Measurements from ENCODE around the gene KAZN.

Gene KAZN

DNA sequence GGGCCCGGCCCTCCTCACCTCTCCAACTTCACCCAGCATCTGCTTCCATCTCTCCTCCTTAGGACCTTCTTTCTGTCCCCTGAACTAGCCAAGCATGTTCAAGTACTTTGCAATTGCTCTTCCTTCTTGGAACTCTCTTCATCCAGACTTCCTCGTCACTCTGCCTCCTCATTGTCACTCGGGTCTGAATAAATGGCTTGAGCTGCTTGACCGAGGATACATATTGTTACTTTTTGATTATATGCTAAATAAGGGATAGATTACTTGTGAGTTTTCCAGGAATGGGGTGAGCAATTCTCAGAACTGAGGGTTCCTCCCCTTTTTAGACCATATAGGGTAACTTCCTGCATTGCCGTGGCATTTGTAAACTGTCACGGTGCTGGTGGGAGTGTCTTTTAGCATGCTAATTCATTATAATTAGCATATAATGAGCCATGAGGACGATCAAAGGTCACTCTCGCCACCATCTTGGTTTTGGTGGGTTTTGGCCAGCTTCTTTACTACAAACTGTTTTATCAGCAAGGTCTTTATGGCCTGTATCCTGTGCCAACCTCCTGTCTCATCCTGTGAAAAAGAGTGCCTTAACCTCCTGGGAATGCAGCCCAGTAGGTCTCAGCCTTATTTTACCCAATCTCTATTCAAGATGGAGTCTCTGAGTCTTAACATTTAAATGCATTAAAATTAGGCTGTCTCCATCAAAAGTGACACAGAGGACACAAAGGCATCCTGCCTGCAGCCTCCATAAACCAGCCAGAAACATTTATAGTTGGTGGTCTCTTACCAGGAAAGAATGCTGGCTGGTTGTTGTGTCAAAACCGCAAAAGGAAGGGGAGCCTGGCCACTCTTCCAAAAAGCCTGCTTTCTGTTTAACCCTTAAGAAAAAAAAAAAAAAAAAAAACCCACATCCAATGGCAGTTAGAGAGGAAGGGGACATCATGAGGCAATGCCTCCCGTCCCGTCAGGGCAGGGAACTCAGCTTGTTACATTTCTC is 179.3 kb downstream of the KAZN start:
- DNase-seq, result no peak

GRCh38 chr1:14778541-14778897 is 180.0 kb downstream of the KAZN start:
- no peak for DNase-seq

GRCh38 chr1:14778898-14779865 is 180.7 kb downstream of the KAZN start:
- DNase-seq, result peak in 1 of 2 experiments; percentile 17

- no peak for DNase-seq
Measured at GRCh38 chr1:14780271-14780670, 181.8 kb downstream of the KAZN start.

DNA sequence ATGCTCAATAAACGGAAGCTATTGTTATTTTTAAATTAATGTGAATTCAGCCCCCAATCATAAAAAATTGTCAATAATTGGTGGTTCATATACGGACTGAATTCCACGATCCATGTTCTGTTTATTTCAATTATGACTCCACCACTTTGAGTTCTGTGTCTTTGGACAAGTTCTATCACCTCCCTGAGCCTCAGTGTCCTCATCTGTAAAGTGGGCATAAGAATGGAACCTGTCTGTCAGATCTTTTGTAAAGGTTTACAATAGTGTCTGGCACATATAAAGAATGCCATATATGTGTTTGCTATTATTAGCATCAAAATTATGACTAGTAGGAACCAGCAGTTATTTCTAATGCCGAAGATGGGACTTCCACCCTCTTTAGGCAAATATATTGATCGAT is 183.3 kb downstream of the KAZN start:
- DNase-seq, result no peak

- no peak for DNase-seq
Measured at GRCh38 chr1:14782741-14783591, 184.5 kb downstream of the KAZN start.

DNA sequence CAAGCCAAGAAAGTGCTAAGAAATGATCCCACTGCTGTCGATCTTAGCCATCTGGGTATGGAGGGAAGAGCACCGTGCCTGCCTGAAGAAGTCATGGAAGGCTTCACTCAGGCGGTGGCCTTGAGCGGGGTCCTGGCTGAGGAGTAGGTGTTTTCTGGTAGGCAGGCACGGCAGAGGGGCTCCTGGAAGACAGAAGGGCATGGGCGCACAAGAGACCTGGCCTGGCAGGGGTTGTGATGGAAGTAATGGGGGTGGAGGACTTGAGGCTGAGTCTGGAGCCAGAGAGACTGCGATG is 185.1 kb downstream of the KAZN start:
- DNase-seq, result no peak

DNA sequence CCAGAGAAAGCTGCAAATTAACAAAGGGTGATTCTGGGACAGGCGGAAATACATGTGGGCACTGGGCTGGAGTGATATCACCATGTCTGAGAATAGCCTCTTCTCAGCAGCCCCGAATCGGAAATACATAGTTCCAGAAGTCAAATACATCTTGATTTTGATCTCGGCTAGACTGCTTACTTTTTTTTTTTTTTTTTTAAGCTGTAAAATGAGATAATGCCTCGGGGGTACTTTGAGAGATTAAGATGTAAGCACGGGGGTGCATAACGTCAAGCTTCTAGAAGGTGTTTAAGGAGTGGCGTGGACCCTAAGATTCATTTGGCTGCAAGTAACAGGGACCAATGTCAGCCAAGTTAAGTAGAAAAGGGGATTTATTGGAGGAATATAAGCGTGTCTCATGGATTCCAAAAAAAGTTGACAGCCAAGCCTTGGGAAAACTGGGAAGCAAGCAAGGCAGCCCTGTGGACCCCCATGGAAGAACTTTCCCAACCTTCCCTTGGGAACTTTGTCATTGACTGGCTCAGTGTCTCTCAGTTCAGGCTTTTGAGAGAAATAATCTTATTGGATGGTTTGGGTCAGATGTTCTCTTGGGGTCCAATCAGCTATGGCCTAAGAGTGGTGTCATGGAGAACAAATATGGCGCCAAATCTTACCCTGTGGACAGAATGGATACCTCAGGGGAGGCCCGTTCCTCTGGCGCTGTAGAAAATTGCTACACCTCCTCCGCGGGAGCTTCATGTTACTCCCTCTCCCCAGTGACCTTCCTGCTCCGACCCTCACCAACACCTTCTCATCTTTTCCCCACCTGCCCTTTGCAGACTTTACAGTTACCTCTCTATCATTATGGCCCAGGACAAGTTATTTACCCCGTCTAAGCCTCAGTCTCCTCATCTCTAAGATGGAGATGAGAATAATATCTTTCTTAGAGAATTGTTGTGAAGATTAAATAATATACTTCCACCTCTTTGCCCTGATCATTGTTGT is 186.6 kb downstream of the KAZN start:
- DNase-seq, result no peak

- no peak for DNase-seq
Measured at GRCh38 chr1:14786109-14786675, 187.7 kb downstream of the KAZN start.

DNA sequence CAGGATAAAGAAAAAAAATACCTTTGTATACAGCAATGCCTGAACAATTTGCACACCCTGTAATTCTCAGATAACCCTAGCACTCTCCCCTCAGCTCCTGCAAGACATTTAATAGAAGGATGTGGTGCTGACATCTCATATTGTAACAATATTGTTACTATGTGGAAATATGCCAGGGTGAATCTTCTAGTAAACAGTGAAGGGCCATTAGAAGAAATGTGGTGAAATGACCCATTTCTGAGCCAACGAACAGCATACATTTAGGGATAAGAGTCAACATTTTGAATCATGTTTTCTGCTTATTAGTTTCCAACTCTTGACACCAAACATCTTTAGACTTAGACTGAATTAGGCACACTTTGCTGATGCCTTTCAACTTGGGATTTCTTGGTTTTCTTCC is 188.2 kb downstream of the KAZN start:
- DNase-seq, result no peak

- DNase-seq, result no peak
Measured at GRCh38 chr1:14787604-14788003, 189.1 kb downstream of the KAZN start.

- no peak for DNase-seq
Measured at GRCh38 chr1:14788080-14788479, 189.6 kb downstream of the KAZN start.

DNA sequence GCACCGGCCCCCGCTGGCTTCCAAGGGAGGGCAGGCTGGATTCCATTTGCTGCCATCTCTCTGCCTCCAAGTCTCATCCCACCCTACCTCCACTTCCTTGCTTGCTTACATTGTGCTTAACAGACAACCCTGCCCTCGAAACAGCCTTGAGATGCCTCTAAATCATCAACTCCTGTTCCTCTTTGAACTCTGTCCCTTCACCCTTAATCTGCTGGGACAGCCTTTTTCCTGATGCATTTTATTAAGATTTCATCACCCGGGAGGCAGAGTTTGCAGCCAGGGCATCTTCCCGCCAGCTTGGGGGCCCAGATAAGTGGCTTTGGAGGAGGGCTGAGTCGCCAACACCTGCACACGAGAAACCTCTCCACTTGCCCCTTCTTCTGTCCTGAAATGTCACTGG is 192.5 kb downstream of the KAZN start:
- DNase-seq, result no peak

DNA sequence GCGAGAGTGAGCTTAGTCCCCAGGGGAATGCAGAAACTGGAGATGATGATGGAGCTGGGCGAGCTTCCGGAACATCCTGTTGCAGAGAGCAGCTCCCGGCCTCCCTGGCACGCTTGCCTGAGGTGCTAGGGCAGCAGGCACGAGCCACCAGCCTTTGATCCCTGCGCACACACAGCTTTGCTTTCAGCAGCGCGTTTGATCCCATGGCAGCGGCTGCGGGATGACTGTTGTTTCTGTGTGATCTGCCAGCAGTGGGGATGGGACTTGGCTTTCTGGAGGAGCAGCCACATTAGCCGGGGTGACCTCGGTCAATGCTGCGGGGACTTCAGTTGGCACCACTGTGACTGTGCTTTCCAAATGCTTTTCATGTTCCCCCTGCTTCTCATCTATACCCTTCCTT is 193.2 kb downstream of the KAZN start:
- no peak for DNase-seq

DNA sequence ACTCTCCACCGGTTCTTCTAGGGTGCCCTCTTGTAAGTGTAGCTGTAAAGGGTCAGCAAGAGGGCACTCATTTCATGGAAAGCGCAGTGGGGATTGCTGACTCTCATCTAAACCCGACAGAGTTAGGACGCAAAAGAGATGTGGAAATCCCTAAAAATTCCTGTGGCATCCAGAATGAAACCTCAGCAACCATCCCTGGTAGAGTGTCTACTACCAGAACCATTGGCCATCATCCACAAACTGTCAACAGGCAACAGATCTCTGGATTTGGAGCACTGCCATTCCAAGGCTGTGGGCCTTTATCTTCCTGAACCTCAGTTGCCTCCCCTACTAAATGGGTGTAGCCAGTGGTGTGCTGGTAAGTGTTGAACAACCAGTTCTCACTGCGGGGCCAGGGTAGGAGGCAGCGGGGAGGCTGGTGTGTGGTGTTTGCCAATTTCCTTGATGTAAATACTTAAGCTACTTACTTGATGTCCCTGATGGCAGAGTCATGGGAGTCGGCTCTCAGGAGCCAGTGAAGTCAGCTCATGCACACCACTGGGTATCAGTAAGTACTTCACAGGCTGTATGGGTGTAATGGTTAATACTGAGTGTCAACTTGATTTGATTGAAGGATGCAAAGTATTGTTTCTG is 195.8 kb downstream of the KAZN start:
- no peak for DNase-seq

DNA sequence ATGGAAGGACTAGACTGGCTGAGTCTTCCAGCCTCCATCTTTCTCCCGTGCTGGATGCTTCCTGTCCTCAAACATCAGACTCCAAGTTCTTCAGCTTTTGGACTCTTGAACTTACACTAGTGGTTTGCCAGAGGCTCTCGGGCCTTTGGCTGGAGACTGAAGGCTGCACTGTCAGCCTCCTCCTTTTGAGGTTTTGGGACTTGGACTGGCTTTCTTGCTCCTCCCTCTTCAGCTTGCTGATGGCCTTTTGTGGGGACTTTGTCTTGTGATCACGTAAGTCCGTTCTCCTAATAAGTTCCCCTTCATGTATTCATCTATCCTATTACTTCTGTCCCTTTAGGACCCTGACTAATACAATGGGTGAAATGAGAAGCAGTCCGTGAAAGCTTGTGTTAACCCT is 196.4 kb downstream of the KAZN start:
- no peak for DNase-seq

- no peak for DNase-seq
Measured at GRCh38 chr1:14795589-14795988, 197.1 kb downstream of the KAZN start.

GRCh38 chr1:14800014-14800413 is 201.5 kb downstream of the KAZN start:
- DNase-seq, result no peak

GRCh38 chr1:14800500-14801076 is 202.1 kb downstream of the KAZN start:
- no peak for DNase-seq

Measured in stimulated activated CD4-positive, alpha-beta T cell treated with anti-CD3 and anti-CD28 coated beads, Interleukin-4, amount 100 ng/mL, for 4 hours (primary cell).